HS-5 (cell line): ENCODE measurements around the gene HSD3B7.

ENCODE experiments used
- DNase-seq: peaks from one replicate; pipeline ENCODE4 v3.0.0-alpha.2; 2012; ENCODE audit warnings: low read depth

HSD3B7 gene

DNA sequence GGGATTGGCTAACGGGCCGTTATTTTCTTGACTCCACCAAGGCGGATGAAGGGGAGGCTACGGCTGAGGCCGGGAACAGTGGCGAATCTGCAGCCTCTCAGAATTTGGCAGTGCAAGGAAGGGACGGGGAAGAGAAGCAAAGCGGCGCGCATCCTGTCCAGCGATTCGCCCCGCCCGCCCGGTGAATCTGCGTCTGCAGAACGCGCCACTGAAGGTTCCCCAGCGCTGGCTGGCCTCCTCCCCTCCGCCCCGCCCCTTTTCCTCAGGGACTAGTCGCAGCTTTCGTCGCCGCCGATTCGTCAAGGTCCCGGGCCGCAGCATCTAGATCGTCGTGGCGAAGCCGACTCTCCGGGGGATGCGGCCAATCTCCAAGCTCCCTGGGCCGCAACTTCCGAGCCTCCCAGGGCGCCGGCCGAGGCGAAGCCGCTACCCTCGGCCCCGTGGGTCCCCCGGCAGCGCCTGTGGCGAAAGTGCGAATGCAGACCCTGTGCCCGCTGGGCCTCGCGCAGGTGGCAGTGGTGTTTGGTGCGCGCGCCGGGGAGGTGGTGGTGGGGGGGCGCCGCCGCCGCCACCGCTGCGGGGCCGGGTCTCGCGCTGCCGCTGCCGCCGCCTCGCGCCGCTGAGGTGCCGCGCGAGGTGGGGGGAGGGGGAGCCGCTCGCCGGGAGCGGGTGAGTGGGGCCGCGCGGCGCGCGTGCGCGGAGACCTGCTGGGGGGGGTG lies 27.4 kb upstream of the HSD3B7 start, which contains the start of gene SETD1A:
Gene SETD1A, plus strand, starts transcription at position 299 of the 719 bp plus-strand sequence. CDS start 978 bp downstream, outside the sequence.
- DNase-seq, result peak; percentile 81

DNA sequence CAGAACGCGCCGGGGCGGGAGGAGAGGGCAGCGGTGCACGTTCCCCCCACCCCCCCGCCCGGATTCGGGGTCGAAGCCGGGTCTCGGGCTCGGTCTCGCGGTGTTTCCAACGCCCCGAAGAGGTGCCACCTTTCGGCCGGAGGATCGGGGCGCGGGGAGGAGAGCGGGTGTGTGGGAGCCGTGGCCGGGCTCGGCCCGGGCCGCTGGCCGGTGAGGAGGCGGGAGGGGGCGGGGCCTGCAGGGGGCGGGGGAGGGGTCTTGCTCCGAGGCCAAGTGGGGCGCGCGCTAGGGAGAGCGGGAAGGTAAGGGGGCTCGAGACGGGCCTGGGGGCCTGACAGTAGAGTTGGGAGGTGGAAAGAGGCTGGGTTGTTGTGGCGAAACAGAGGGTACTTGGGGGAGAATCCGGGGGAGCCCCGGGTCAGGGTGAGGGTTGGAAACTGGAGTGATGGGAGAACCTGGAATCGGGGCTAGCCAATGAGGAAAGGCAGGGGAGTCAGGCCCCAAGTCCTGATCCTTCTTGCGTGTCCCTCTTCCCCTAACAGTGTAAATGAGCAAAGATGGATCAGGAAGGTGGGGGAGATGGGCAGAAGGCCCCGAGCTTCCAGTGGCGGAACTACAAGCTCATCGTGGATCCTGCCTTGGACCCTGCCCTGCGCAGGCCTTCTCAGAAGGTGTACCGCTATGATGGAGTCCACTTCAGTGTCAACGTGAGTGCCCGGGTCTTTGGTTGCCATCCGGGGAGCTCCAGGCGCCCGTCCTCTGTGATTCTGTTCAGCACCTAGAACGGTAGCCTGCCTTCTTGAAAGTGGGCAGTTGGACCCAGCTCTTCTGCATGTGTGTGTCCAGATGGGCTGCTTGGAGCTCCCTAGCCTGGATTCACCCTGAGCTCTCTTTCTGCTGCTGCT lies 26.6 kb upstream of the HSD3B7 start:
- DNase-seq, result no peak

DNA sequence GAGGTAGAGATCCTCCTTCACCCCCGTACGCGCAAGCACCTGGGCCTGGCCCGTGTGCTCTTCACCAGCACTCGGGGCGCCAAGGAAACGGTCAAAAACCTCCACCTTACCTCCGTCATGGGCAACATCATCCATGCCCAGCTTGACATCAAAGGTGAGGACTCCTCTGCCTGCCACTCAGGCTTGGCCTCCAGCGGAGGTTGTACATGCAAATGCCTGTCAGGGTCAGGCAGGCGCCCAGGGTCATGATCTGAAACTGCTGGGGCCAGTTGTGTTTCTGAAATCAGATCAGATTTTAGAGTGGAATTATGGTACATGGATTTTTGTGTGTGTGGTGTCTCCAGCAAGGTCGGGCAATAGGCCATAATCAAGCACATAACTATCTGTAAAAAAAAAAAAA lies 23.6 kb upstream of the HSD3B7 start:
- DNase-seq, result no peak

DNA sequence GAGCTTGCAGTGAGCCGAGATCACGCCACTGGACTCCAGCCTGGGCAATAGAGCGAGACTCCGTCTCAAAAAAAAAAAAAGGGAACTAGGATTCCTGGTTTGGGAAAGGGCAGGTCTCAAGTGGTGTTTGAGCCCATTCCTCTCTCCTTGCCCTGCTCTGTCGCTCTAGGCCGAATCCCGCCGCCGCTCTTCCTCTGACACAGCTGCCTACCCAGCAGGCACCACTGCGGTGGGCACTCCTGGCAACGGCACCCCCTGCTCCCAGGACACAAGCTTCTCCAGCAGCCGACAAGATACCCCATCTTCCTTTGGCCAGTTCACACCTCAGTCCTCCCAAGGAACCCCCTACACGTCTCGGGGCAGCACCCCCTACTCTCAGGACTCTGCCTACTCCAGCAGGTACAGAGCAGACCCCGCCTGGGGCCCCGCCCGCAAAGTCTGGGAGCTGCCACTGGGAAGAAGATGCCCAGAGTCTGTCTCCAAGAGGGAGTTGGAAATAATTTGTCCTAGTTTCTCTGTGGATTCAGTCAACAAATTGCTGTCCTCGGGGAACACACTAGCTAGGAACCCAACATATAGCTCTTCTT lies 21.0 kb upstream of the HSD3B7 start:
- no peak for DNase-seq

DNA sequence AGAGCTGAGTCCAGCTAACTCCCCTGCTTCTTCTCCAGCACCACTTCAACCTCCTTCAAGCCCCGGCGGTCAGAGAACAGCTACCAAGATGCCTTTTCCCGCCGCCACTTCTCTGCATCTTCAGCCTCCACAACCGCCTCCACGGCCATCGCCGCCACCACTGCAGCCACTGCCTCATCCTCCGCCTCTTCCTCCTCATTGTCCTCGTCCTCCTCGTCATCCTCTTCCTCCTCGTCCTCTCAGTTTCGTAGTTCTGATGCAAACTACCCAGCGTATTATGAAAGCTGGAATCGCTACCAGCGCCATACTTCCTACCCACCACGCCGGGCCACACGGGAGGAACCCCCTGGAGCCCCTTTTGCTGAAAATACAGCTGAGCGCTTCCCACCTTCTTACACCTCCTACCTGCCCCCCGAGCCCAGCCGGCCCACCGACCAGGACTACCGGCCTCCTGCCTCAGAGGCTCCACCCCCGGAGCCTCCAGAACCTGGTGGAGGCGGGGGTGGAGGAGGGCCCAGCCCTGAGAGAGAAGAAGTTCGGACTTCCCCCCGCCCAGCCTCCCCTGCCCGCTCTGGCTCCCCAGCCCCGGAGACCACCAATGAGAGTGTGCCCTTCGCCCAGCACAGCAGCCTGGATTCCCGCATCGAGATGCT lies 20.3 kb upstream of the HSD3B7 start:
- DNase-seq, result no peak

DNA sequence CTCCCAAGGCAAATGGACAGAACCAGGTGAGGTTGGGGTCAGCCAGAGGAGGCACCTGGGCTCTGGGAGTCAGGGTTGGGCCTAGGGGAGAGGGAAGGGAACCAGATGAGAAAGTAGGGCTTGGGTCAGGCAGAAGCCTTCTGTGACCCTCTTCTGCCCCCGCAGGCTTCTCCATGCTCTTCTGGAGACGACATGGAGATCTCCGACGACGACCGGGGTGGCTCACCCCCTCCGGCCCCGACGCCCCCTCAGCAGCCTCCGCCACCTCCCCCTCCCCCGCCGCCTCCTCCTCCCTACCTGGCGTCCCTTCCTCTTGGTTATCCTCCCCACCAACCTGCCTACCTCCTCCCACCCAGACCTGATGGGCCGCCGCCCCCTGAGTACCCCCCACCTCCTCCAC lies 19.6 kb upstream of the HSD3B7 start:
- no peak for DNase-seq

DNA sequence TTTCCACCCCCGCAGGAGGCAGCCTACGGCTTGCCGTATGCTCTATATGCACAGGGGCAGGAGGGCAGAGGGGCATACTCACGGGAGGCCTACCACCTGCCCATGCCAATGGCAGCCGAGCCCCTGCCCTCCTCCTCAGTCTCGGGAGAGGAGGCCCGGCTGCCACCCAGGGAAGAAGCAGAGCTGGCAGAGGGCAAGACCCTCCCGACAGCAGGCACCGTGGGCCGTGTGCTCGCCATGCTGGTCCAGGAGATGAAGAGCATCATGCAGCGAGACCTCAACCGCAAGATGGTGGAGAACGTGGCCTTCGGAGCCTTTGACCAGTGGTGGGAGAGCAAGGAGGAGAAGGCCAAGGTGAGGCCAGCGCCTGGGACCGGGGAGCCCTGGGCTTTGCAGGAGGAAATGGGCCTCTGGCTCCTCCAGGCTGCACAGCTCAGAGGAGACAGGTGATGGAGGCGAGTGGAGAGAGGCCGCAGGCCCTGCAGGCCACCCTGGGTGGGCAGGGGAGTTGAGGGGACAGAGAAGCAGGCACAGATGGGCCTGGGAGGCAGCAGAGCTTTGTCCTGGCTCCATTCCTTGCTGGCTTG lies 18.9 kb upstream of the HSD3B7 start:
- DNase-seq, result no peak

DNA sequence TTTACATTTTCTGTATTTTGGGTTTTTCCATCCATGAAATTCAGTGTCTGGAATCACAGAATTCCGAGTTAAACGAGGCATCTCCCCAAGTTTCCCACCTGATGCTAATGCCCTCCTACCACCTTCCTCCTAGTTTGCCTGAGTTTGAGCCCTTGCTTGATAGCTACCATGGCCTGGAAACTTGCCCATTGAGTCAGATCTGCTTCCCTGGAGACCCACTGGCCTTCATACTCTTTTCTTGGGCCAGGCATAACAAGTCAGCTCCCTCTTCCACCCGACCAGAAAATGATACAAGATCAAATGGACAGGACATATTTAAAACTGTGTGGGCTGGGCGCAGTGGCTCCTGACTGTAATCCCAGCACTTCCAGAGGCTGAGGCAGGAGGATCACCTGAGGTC lies 17.2 kb upstream of the HSD3B7 start:
- no peak for DNase-seq

DNA sequence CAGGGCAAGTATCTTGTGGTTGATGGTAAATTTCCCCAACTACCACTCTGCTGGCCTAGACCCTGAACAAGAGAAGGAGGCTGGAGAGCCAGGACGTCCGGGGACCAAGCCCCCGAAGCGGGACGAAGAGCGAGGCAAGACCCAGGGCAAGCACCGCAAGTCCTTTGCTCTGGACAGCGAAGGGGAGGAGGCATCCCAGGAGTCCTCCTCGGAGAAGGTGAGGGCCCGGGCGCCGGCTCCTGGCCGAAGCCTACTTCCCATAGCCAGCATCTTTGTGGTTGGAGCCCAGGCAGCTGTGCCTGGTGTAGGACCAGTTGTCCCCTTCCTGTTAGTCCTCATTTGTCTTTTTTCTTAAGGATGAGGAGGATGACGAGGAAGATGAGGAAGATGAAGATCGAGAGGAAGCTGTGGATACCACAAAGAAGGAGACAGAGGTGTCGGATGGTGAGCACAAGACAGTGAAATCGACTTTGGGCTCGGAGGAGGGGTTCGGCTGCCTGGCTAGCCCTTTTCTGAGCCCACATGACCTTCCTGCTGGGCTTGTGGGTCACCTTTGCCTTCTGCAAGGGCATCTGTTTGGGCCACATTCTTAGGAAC lies 15.7 kb upstream of the HSD3B7 start:
- DNase-seq, result no peak

DNA sequence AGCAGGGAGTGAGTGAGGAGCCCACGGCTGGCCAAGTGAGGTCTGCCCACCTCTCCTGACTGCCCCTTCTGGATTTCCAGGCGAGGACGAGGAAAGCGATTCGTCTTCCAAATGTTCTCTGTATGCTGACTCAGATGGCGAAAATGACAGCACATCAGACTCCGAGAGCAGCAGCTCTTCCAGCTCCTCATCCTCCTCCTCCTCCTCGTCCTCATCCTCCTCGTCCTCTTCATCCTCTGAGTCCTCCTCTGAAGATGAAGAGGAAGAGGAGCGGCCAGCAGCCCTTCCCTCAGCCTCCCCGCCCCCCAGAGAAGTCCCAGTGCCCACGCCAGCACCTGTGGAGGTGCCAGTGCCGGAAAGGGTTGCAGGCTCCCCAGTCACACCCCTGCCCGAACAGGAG lies 13.7 kb upstream of the HSD3B7 start:
- no peak for DNase-seq

DNA sequence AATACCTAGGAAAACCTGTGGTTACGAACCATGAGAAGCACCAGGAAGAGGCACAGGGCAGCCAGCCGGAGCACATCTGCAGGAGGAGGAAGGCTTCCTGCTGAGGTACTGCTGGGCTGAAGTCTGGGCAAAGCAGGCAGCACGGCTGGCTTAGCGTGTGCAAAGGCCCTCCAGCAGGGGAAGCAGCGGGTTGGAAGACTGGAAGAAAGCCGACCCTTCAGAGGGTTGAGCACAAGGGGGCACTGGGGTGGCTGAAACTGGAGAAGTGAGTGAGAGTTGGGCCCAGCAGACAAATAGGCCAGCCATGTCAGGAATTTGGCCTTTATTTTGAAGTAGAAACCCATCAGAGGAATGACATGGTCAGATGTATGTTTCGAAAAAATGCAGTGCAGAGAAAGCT lies 12.1 kb upstream of the HSD3B7 start:
- DNase-seq, result no peak

DNA sequence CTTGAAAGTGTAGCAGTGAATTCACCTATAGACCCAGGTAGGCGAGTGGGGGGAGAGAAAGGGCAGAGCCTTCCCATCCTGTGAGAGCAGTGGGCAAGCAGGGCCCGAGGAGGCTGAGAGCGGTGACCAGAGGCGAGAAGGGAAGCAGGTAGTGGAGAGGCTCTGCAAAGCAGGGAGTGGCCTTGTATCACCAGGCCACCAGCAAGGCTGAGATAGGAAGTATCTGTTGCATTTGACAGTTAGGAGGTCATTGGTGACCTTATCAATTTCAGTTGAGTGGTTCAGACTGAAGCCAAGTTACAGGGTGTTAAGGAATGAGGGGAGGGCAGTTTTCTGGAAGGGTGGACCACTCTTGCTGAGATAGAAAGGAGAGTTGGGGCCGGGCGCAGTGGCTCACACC lies 10.7 kb upstream of the HSD3B7 start:
- no peak for DNase-seq

DNA sequence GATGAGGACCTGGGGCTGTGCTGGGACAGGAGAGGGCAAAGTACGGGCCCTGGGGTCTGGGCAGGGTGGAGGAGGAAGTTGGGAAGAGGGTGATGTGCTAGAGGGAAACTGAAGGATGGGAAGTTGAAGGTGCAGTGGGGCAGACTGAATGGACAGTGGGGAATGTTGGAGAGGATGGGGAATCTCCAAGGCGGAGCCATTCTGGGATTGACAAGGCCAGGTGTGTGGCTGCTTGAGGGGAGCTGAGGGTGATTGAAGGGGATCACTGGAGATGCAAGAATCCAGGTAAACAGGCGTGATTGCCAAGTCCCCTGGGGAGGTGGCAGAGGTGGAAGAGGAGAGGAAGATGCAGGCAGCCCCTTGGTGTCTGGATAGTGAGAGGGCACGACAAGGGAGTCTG lies 8.5 kb upstream of the HSD3B7 start:
- DNase-seq, result no peak

DNA sequence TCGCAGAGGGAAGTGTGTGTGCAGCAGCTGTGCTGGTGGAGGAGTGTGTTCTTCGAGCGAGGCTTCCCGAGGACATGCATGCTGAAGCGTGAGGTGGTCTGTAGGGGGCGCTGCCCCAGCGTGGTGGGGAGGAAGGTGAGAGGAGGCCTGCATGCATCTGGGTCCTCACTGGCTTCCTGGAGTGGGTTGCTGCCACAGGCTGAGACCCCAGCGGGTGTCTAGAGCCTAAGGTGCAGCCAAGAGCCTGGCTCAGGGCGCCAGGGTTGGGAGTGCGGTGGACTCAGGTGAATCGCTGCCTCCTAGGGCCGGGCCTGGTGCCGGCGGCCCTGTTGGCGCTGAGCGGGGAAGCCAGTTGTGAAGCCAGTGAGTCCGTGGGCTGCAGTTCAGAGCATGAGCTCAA lies 7.5 kb upstream of the HSD3B7 start:
- no peak for DNase-seq

DNA sequence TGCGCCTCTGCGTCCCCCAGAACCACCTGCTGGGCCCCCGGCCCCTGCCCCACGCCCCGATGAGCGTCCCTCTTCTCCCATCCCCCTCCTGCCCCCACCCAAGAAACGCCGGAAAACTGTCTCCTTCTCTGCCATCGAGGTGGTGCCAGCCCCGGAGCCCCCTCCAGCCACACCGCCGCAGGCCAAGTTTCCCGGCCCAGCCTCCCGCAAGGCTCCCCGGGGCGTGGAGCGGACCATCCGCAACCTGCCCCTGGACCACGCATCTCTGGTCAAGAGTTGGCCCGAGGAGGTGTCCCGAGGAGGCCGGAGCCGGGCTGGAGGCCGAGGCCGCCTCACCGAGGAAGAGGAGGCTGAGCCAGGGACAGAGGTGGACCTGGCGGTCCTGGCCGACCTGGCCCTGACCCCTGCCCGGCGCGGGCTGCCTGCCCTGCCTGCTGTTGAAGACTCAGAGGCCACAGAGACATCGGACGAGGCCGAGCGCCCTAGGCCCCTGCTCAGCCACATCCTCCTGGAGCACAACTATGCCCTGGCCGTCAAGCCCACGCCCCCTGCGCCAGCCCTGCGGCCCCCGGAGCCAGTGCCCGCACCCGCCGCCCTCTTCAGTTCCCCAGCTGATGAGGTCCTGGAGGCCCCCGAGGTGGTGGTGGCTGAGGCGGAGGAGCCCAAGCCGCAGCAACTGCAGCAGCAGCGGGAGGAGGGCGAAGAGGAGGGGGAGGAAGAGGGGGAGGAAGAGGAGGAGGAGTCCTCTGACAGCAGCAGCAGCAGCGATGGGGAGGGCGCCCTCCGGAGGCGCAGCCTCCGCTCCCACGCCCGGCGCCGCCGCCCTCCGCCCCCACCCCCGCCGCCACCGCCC lies 5.6 kb upstream of the HSD3B7 start:
- no peak for DNase-seq

DNA sequence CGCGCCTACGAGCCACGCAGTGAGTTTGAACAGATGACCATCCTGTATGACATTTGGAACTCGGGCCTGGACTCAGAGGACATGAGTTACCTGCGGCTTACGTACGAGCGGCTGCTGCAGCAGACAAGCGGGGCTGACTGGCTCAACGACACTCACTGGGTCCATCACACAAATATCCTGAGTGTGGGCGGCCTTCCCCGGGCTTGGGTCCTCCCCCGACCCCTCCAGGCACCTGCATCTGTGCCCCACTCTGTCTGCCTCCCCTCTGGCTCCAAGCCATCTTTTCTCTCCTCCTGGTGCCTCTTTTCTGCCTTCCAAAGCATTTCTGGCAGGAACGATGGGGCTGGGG lies 5.0 kb upstream of the HSD3B7 start:
- no peak for DNase-seq

DNA sequence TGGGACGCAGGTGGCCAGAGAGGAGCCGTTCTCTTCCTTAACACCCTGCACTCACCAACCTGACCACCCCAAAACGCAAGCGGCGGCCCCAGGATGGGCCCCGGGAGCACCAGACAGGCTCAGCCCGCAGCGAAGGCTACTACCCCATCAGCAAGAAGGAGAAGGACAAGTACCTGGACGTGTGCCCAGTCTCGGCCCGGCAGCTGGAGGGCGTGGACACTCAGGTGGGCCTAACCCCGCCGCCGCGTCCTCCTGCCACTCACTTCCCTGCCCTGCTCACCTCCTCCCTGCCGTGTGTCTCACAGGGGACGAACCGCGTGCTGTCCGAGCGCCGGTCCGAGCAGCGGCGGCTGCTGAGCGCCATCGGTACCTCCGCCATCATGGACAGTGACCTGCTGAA lies 4.6 kb upstream of the HSD3B7 start:
- no peak for DNase-seq

DNA sequence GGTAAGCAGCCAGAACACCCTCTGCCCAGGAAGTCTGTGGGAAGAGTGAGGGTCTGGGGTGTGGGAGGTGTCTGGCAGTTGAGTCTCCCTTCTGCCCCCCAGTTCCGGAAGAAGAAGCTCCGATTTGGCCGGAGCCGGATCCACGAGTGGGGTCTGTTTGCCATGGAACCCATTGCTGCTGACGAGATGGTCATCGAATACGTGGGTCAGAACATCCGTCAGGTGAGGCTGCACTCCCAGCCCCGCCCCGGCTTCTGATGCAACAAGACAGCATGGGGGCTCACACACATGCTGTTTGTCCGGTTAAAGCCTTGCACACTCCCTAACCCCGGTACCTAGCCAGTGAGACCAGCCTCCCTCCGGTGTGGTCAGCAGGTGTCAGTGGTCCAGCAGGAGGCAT lies 4.0 kb upstream of the HSD3B7 start:
- DNase-seq, result no peak

DNA sequence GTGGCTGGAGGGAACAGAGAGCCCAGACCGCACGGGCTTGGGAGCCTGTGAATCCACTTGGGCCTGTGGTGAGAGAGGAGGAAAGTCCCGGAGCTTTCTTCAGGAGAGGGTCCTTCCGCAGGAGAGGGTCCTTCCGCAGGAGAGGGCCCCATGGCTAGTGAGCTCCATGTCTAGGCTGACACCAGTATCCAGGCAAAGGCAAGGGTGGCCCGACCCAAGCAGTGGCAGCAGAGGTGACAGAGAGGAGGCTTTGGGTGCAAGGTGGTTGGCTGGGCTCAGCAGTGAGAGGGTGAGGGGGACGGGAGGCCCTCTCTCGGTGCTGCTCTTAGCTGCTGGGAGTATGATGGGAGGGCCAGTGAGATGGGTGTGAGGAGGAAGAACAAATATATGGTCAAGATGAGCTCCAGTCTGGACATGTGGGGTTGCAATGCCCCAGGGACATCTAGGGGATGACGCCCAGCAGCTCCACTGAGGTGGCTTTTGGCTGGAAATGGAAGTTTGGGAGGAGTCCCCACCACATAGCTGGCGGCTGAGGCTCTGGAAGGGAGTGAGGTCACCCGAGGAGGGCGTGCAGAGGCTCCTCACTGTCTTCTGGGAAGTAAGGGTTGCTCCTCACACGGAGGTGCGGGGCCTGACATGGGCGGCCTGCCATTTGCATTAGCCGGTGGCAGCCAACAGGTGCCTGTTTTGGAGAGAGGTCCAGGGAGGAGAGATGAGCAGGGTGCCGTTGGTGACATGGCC lies 2.3 kb upstream of the HSD3B7 start:
- DNase-seq, result no peak

DNA sequence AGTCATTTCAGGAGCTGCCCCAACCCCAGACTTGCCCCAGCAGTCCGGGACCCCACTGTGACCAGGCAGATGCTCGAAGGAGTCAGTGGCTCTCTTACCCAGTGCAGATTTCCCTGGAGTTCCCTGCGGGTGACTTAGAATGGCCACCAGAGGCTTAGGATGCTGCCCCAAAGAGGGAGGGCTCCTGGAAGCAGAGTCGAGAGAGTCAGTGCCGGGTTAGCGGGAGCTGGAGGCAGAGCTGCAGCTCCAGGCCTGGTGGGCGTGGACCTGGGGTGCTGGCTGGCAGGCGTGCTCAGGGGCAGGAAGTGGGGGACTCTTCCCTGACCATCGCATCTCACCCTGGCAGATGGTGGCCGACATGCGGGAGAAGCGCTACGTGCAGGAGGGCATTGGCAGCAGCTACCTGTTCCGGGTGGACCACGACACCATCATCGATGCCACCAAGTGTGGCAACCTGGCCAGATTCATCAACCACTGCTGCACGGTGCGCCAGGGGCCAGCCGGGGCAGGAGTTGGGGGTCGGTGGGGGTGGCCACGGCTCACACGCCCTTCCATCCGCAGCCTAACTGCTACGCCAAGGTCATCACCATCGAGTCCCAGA lies 1.6 kb upstream of the HSD3B7 start:
- no peak for DNase-seq
